GM19467 (cell line): Measurements from ENCODE around the gene PXDN.
"Not testable (repeated sequence)": the region's sequence is repeated elsewhere in the genome, so short reads cannot be mapped to it uniquely, and the experiment has no call there.

Source experiments
- ATAC-seq: cut with Tn5 transposase; IDR thresholded peaks from one replicate; pipeline ENCODE4 v1.9.1; 2021; ENCODE audit warnings: mild to moderate bottlenecking, moderate library complexity; ENCODE audit not compliant: unreplicated experiment

The PXDN gene

GRCh38 chr2:1727796-1728474, 16.4 kb downstream of the PXDN start:
- ATAC-seq: no peak

DNA sequence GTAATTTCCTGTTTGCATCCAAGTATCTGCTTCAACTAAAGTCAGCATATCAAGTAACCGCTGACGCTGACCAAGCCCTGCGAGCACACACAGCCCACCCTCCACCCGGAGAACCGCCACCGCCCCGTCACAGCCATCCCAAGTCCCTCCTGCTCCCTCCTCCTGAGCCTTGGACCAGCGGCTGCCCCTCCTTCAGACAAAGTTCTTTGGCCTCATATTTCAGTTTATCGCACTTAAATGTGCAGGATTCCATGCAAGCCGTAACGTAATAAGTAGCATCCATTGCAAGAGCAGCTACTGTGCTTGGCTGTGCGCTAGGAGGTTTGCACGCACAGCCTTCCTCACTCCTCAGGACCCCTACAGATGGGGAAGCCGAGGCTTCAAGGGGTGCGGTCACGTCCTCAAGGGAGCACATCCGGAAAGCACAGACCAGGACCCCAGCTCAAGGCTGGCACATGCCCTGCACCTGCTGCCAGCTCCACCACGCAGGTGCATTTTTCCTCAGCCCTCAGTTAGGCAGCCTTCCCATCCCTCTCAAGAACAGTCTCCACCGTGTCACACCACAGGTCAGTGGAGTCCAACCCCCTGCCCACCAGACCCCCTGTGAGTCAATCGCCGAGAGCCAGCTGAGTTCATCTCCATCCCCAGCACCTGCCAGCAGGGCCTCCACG, 17.1 kb downstream of the PXDN start:
- ATAC-seq: no peak

GRCh38 chr2:1726558-1726957, 17.8 kb downstream of the PXDN start:
- no peak for ATAC-seq

- ATAC-seq: not testable (repeated sequence)
Measured at GRCh38 chr2:1724351-1724750, 20.0 kb downstream of the PXDN start.

GRCh38 chr2:1723397-1724042, 20.8 kb downstream of the PXDN start:
- ATAC-seq: no peak

- ATAC-seq: no peak
Measured at GRCh38 chr2:1722692-1723091, 21.6 kb downstream of the PXDN start.

DNA sequence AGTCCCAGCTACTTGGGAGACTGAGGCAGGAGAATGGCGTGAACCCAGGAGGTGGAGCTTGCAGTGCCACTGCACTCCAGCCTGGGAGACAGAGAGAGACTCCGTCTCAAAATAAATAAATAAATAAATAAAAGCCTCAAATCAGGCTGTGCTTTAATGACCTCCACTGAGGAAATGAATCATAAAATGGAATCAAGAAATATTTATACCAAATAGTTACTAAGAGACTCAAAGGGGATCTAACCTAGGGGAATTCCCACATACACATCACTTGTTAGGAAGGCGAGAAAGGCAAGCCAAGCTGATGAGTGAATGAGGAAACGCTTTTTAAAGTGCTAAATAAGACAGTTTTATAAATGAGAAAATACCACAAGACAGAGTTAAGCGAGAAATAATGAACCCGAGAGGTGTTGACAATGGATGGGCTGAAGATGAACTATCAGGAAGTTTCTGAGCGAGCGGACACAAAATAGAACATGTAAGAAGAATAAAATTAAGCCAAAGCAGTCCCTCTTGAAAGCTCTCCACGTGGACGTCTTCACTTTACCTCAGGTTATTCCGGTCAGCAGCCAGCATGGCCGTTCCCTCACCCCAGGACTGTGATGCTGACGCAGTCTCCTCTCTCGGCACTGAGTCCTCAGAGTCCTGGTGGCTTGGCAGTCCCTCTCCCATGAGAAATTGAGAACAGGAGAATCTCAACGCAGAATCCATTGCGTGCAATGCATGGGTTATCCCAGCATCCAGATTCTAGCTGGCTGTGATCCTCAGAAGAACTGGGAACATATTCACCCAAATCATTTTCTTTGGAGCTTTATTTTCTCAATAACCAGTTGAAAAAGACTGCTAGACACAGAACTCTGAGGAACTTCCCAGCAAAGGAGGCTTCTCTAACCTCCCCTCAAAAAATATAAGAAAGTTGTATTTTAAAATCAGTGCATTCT, 22.3 kb downstream of the PXDN start:
- ATAC-seq: no peak

- ATAC-seq: no peak
Measured at GRCh38 chr2:1718339-1719220, 25.7 kb downstream of the PXDN start.

GRCh38 chr2:1717113-1717512, 27.2 kb downstream of the PXDN start:
- no peak for ATAC-seq

DNA sequence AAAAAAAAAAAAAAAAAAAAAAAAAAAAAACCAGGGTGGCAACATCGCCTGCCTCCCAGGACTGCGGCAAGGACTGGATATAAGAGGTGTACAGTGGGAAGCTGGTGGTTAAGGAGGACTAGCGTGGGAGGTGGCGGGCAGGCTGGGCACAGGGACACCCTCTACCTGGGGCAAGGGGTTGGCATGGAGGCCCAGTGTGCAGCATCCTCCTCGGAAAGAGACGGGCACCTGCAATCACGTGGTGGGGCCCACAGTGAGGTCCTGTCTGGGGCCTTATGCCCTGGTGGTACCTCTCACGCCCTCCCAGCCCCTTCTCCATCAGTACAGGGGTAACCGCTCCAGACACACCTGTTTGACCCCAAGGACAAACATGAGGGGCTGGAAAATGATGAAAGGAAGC, 27.9 kb downstream of the PXDN start:
- ATAC-seq: no peak

DNA sequence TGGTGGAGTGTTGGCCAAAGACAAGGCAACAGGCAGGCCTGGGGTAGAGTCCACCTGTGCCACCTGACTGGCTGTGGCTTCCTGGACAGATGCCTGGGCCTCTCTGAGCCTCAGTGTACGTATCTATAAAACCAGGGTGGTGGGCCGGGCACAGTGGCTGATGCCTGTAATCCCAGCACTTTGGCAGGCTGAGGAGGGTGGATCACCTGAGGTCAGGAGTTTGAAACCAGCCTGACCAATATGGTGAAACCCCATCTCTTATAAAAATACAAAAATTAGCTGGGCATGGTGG, 28.4 kb downstream of the PXDN start:
- ATAC-seq: not testable (repeated sequence)

DNA sequence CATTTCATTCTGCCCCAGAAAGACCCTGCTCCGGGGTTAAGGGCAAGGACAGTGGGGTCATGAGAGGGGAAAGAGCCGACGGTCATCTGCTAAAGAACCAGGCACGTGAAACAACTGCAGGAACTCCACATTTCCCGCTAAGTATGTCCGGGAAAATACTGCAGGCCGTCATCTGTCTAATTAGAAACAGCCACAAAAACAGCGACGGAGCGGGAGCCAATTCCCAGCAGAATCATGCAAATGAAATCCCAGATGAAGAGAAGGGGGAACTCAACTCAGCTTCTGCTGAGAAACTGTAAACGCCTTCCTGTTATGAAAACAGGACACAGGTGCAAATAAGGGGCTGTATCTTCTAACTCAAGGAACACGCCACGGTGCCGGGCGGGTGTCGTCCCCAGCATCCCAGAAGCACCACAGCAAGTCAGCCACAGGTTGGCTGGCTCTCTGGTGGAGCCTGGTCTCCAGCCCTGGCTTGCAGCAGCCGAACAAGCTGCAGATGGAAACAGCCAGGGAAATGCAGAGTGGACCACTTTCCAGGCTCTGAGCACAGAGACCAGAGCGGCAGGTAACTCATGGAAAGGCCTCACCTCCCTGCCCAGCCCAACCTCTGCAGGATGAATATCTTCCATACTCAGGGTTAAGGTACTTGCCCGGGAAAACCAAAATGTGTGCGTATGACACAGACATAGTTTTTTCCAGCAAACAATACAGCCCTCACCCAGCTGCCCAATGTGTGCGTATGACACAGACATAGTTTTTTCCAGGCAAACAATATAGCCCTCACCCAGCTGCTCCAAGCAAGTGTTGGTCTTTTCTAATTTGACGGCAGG, 28.9 kb downstream of the PXDN start:
- no peak for ATAC-seq

GRCh38 chr2:1714291-1715064, 29.8 kb downstream of the PXDN start:
- ATAC-seq: no peak

DNA sequence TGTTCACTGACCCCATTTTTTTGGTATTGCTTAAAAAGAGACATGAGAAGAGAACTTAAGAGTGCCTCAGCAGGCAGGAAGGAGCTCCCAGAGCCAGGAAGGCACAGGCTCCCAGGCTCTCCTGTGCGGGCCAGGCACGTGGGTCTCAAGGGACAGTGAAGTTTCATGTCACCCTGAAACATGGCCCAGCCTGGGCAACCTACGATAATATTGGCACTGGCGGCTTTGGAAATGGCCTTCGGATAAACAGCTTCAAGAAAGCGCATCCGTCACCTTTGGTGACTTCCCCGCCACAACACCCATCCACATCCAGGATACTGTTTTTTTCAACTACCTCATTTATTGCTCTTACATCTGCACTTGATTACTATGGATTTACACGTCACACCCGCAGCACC, 30.5 kb downstream of the PXDN start:
- ATAC-seq: no peak

GRCh38 chr2:1713142-1713838, 31.0 kb downstream of the PXDN start:
- ATAC-seq: no peak

- no peak for ATAC-seq
Measured at GRCh38 chr2:1709946-1710560, 34.3 kb downstream of the PXDN start.

DNA sequence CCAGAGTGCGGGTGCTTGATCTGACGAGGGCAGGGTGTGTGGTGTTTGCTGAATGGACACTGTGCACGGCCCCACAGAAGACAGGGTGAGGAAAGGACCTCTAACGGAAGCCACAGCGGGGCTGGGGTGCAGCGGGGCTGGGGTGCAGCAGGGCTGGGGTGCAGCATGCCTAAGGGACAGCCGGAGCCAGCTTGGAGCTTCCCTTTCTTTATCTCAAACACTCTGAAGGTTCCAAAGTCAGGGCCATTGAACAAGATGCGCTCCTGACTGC, 35.0 kb downstream of the PXDN start:
- no peak for ATAC-seq
